ENCODE measurements around the gene ACTL6A. TPM values are rescaled to one million over a fixed set of nuclear protein-coding genes. Genes with fewer than 3 reads are reported as not detected.

Gene ACTL6A
- total and polyA plus RNA-seq, 4 experiments from 2014 or later: 52.9 to 63.0 (median 59.7) TPM

- intact Hi-C loops (cut with micrococcal nuclease): no loop called here
- no peaks in the 10 kb centered on the region for H3K9me3 Mint-ChIP-seq
- ChIA-PET POLR2A (ENCODE audit: partially characterized antibody) (no interaction called here), CTCF (ENCODE audit: partially characterized antibody) (interaction anchor here (0.7 kb wide), 1 partner anchor 31 kb away, joined by 3 read pairs; no protein-coding TSS in a partner anchor)
- H3K4me1 Mint-ChIP-seq: peaks cover 0 to 2% (median 0%) of the 10 kb centered on the region in 4 donors
- Histone ChIP-seq H3K27ac (ENCODE audit: low read depth, low read length) (no peak overlapping the region), H3K9me3 (ENCODE audit: control insufficient read depth in 1 of 2, low read length in 2 of 2) (no peaks in the 10 kb centered on the region), H3K36me3 (ENCODE audit: insufficient read depth, low read length) (peaks cover 63% of the 10 kb centered on the region), H3K4me3 (ENCODE audit: low read length in 2 of 2) (no peak overlapping the region), H3K4me1 (ENCODE audit: insufficient read depth, low read length) (no peaks in the 10 kb centered on the region), H3K27me3 (ENCODE audit: insufficient read depth, low read length) (no peaks in the 10 kb centered on the region)
- H3K36me3 Mint-ChIP-seq: peaks cover 33 to 70% of the 10 kb centered on the region in 2 donors
- H3K4me3 Mint-ChIP-seq: no peak overlapping the region
- peak overlapping the region in 2 of 7 donors; percentile 26 to 40 for H3K27ac Mint-ChIP-seq
- H3K27me3 Mint-ChIP-seq: no peaks in the 10 kb centered on the region
- no peak for DNase-seq
Observed at GRCh38 chr3:179590669-179591068, 27.9 kb downstream of the ACTL6A start.

DNA sequence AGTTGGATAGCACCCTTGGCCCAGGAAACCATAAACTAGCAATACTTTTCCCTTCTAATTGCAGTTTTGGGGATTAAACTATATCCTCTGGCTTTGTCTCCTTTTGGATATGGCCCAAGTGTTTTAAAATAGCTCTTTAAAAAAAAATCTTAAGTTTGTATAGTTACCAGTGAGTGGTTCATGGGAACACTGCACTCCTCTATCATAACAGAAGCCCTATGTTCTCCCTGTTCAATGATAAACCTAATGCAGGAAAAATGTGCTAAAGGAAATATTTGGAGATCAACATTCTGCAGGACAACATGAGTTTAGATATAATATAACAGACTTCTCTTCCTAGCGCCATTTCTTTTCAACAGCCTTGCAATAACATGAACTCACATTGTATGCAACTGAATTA, 28.6 kb downstream of the ACTL6A start:
- Mint-ChIP-seq H3K27ac (peak overlapping the region in 3 of 7 donors; percentile 3 to 63 (median 40)), H3K4me1 (peaks cover 0 to 2% (median 0%) of the 10 kb centered on the region in 4 donors), H3K4me3 (no peak overlapping the region), H3K27me3 (no peaks in the 10 kb centered on the region), H3K9me3 (no peaks in the 10 kb centered on the region), H3K36me3 (peaks cover 31 to 69% of the 10 kb centered on the region in 2 donors)
- Histone ChIP-seq H3K36me3 (ENCODE audit: insufficient read depth, low read length) (peaks cover 60% of the 10 kb centered on the region), H3K4me3 (ENCODE audit: low read length in 2 of 2) (no peak overlapping the region), H3K4me1 (ENCODE audit: insufficient read depth, low read length) (no peaks in the 10 kb centered on the region), H3K27ac (ENCODE audit: low read depth, low read length) (no peak overlapping the region), H3K27me3 (ENCODE audit: insufficient read depth, low read length) (no peaks in the 10 kb centered on the region), H3K9me3 (ENCODE audit: control insufficient read depth in 1 of 2, low read length in 2 of 2) (no peaks in the 10 kb centered on the region)
- POLR2A ChIA-PET (ENCODE audit: partially characterized antibody): no interaction called here
- CTCF ChIA-PET (ENCODE audit: partially characterized antibody): interaction anchor here (1.3 kb wide), 1 partner anchor 58 kb away, joined by 3 read pairs; no protein-coding TSS in a partner anchor
- intact Hi-C loops (cut with micrococcal nuclease): no loop called here
- no peak for DNase-seq

DNA sequence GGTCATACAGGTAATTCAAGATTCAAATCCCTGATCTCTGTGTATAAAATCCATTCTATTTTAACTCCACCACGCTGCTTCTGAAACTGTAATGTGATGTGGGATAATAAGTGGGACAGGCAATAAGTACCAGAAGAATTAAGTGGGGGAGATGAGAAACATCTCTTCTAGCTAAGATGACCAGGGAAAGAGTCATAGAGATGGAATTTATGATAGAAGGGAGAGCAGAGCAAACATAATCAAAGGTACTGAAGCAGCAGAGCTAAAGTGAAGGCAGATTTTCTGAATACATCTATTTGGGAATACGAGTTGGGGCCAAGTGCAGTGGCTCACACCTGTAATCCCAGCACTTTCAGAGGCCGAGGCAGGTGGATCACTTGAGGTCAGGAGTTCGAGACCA, 36.8 kb downstream of the ACTL6A start:
- Mint-ChIP-seq H3K4me3 (no peak overlapping the region), H3K27ac (peak overlapping the region in 2 of 7 donors; percentile 17 to 20), H3K9me3 (no peaks in the 10 kb centered on the region), H3K4me1 (peaks cover 3 to 18% (median 13%) of the 10 kb centered on the region in 4 donors), H3K27me3 (no peaks in the 10 kb centered on the region), H3K36me3 (peaks cover 27 to 67% of the 10 kb centered on the region in 2 donors)
- ChIA-PET POLR2A (ENCODE audit: partially characterized antibody) (interaction anchor here (1.3 kb wide), 1 partner anchor 54 kb away, joined by 4 read pairs; no protein-coding TSS in a partner anchor), CTCF (ENCODE audit: partially characterized antibody) (interaction anchor here (0.5 kb wide), 1 partner anchor 166 kb away, joined by 3 read pairs; no protein-coding TSS in a partner anchor)
- Histone ChIP-seq H3K36me3 (ENCODE audit: insufficient read depth, low read length) (peaks cover 41% of the 10 kb centered on the region), H3K27ac (ENCODE audit: low read depth, low read length) (no peak overlapping the region), H3K4me1 (ENCODE audit: insufficient read depth, low read length) (peaks cover 13% of the 10 kb centered on the region), H3K9me3 (ENCODE audit: control insufficient read depth in 1 of 2, low read length in 2 of 2) (no peaks in the 10 kb centered on the region), H3K27me3 (ENCODE audit: insufficient read depth, low read length) (no peaks in the 10 kb centered on the region), H3K4me3 (ENCODE audit: low read length in 2 of 2) (no peak overlapping the region)
- DNase-seq: no peak
- intact Hi-C loops (cut with micrococcal nuclease): no loop called here

GRCh38 chr3:179603321-179603720, 40.6 kb downstream of the ACTL6A start:
- H3K4me1 Mint-ChIP-seq: peaks cover 19 to 47% (median 29%) of the 10 kb centered on the region in 4 donors
- no peaks in the 10 kb centered on the region for H3K27me3 Mint-ChIP-seq
- peak overlapping the region in 6 of 7 donors; percentile 12 to 99 (median 98) for H3K27ac Mint-ChIP-seq
- POLR2A ChIA-PET (ENCODE audit: partially characterized antibody): interaction anchor here (0.7 kb wide), 1 partner anchor 41 kb away, joined by 7 read pairs; no protein-coding TSS in a partner anchor
- peaks cover 26% of the 10 kb centered on the region for H3K4me1 ChIP-seq (ENCODE audit: insufficient read depth, low read length)
- H3K9me3 ChIP-seq (ENCODE audit: control insufficient read depth in 1 of 2, low read length in 2 of 2): no peaks in the 10 kb centered on the region
- H3K4me3 Mint-ChIP-seq: peak overlapping the region; percentile 98 to 99 (median 99)
- no peak overlapping the region for H3K27ac ChIP-seq (ENCODE audit: low read depth, low read length)
- peak overlapping the region in 1 of 2 donors; percentile 97 for H3K4me3 ChIP-seq (ENCODE audit: low read length in 2 of 2)
- intact Hi-C loops (cut with micrococcal nuclease): loop anchor here (10.0 kb wide), 1 partner anchor 1311 kb away; the partner anchor contains the start of gene FXR1
- peaks cover 21 to 53% of the 10 kb centered on the region in 2 donors for H3K36me3 Mint-ChIP-seq
- no peaks in the 10 kb centered on the region for H3K27me3 ChIP-seq (ENCODE audit: insufficient read depth, low read length)
- H3K36me3 ChIP-seq (ENCODE audit: insufficient read depth, low read length): peaks cover 22% of the 10 kb centered on the region
- CTCF ChIA-PET (ENCODE audit: partially characterized antibody): no interaction called here
- DNase-seq: no peak
- no peaks in the 10 kb centered on the region for H3K9me3 Mint-ChIP-seq

DNA sequence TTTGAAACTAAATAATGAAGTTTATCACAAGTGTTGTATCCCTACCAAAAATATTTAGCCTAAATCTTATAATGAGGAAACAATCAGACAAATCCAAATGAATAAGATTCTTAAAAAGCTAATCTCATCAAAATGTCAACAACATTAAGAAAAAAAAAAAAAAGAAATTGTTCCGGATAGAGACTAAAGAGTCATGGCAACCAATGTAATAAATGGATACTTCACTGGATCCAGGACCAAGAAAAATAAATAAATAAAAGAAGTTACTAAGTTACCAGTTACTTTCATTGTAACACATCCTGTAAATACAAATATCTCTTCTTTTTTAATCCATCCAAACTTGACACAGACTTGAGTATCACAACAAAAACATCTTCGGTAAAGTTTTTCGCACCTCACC, 41.1 kb downstream of the ACTL6A start:
- Mint-ChIP-seq H3K27ac (peak overlapping the region; percentile 97 to 100 (median 99)), H3K4me1 (peaks cover 21 to 50% (median 32%) of the 10 kb centered on the region in 4 donors), H3K27me3 (no peaks in the 10 kb centered on the region), H3K4me3 (peak overlapping the region; percentile 98 to 99 (median 99)), H3K36me3 (peaks cover 21 to 48% of the 10 kb centered on the region in 2 donors), H3K9me3 (no peaks in the 10 kb centered on the region)
- Histone ChIP-seq H3K4me3 (ENCODE audit: low read length in 2 of 2) (peak overlapping the region; percentile 82 to 97), H3K9me3 (ENCODE audit: control insufficient read depth in 1 of 2, low read length in 2 of 2) (no peaks in the 10 kb centered on the region), H3K36me3 (ENCODE audit: insufficient read depth, low read length) (peaks cover 17% of the 10 kb centered on the region), H3K27ac (ENCODE audit: low read depth, low read length) (peak overlapping the region; percentile 97), H3K4me1 (ENCODE audit: insufficient read depth, low read length) (peaks cover 31% of the 10 kb centered on the region), H3K27me3 (ENCODE audit: insufficient read depth, low read length) (no peaks in the 10 kb centered on the region)
- ChIA-PET CTCF (ENCODE audit: partially characterized antibody) (no interaction called here), POLR2A (ENCODE audit: partially characterized antibody) (interaction anchor here (0.7 to 1.8 kb wide), 2 partner anchors 41 to 456 kb away, joined by 7 to 12 read pairs; partner anchors contain the start of gene PIK3CA)
- no peak for DNase-seq
- intact Hi-C loops (cut with micrococcal nuclease): loop anchor here (1.0 to 10.0 kb wide), 6 partner anchors 42 to 1385 kb away; partner anchors contain the start of genes ACTL6A, DNAJC19, FXR1 and MFN1

DNA sequence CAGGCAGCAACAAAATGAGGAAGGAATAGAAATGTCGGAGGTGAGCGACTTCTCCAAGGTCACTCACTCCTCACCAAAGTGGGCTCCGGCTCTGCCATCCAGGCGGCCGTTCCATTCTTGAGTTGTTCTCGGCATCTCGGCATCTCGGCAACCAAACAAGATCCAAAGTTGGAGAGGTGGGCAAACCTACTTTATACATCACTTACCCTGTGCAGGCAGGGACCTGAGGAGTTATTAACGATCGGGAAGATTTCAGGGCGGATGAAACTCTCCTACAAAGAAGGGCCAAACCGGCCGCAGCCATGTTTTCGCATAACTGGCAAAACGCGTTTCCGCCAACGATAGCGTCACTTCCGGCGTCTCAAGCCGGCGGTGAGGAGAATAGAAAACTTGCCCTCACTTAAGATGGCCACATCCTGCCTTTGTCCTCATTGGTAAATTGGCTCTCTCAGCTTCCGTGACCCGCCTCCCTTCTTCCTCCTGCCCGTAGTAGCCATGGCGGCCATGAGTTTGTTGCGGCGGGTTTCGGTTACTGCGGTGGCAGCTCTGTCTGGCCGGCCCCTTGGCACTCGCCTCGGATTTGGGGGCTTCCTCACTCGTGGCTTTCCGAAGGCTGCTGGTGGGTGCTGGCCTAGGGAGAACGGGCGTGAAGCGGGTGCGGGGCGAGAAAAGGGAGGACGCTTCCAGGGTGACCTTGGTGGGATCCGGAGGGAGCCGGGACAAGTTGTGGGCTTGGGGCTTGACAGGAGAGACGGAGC, 41.8 kb downstream of the ACTL6A start, which contains the start of the genes MRPL47 and NDUFB5:
Gene MRPL47 (minus strand): TSS at position 318 of the 758 bp plus-strand sequence. CDS start 14 bp downstream, at position 304.
Gene NDUFB5 (plus strand): TSS at position 474 of the 758 bp plus-strand sequence. CDS start 22 bp downstream, at position 496.
- ChIA-PET CTCF (ENCODE audit: partially characterized antibody) (interaction anchor here (1.0 to 1.2 kb wide), 2 partner anchors 13 to 45 kb away, joined by 3 to 6 read pairs; no protein-coding TSS in a partner anchor), POLR2A (ENCODE audit: partially characterized antibody) (interaction anchor here (0.9 to 1.8 kb wide), 10 partner anchors 11 to 1385 kb away, joined by 3 to 12 read pairs (median 4); partner anchors contain the start of genes ACTL6A, DNAJC19, PIK3CA and TTC14)
- H3K36me3 ChIP-seq (ENCODE audit: insufficient read depth, low read length): peaks cover 17% of the 10 kb centered on the region
- H3K4me3 ChIP-seq (ENCODE audit: low read length in 2 of 2): peak within 1 kb of the TSS; percentile 82 to 97
- no peaks in the 10 kb centered on the region for H3K27me3 ChIP-seq (ENCODE audit: insufficient read depth, low read length)
- Mint-ChIP-seq H3K4me3 (peak within 1 kb of the TSS; percentile 98 to 99 (median 99)), H3K4me1 (peaks cover 23 to 56% (median 38%) of the 10 kb centered on the region in 4 donors), H3K27me3 (no peaks in the 10 kb centered on the region), H3K36me3 (peaks cover 15 to 43% of the 10 kb centered on the region in 2 donors), H3K27ac (peak within 1 kb of the TSS; percentile 97 to 100 (median 99)), H3K9me3 (no peaks in the 10 kb centered on the region)
- peak within 1 kb of the TSS; percentile 97 for H3K27ac ChIP-seq (ENCODE audit: low read depth, low read length)
- H3K4me1 ChIP-seq (ENCODE audit: insufficient read depth, low read length): peaks cover 37% of the 10 kb centered on the region
- DNase-seq: peak; percentile 89 to 97 (median 92)
- intact Hi-C loops (cut with micrococcal nuclease): loop anchor here (1.0 to 10.0 kb wide), 6 partner anchors 42 to 1385 kb away; partner anchors contain the start of genes ACTL6A, DNAJC19, FXR1 and MFN1
- no peaks in the 10 kb centered on the region for H3K9me3 ChIP-seq (ENCODE audit: control insufficient read depth in 1 of 2, low read length in 2 of 2)

All from CD4-positive, alpha-beta memory T cell (primary cell).